SU-DHL-6 (cell line): ENCODE data around the gene CCDC82.

Experiments
- CTCF ChIP-seq: fragments of 200-600 bp; sonication (generic); IDR thresholded peaks from one replicate; pipeline ENCODE4 v1.5.1; 2017; ENCODE audit warnings: antibody characterized with exemption, mild to moderate bottlenecking, low read length, moderate library complexity; ENCODE audit not compliant: insufficient read depth, poor library complexity, severe bottlenecking
- EZH2phosphoT487 ChIP-seq: fragments of 200-600 bp; sonication (generic), shearing (Covaris generic); conservative IDR thresholded peaks from 2 replicates; pipeline ENCODE4 v1.6.1; 2018; ENCODE audit warnings: mild to moderate bottlenecking, antibody characterized with exemption, low read length, moderate library complexity, mixed read lengths

DNA sequence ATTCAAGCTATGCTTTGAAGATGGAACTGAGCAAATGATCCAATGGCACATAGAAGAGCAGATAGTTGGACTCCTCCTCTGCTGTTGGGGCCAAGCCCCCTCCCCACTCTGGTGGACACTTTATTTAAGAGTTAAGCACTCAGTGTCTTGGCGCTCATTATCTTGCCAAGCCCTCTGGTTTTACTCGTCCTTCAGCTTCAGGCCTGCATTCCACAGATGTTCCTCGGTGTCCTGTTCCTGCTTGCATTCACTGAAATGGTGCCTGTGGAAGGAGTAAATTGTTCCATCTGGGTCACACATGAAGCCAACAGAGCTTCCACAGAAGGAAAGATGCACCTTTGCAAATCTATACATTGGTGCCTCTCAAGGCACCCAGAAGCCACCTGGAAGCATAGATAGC, 72.8 kb downstream of the CCDC82 start:
- no peak for TF ChIP-seq CTCF
- TF ChIP-seq EZH2phosphoT487 = no peak
